ENCODE results near the gene SLIT3.

Gene SLIT3

DNA sequence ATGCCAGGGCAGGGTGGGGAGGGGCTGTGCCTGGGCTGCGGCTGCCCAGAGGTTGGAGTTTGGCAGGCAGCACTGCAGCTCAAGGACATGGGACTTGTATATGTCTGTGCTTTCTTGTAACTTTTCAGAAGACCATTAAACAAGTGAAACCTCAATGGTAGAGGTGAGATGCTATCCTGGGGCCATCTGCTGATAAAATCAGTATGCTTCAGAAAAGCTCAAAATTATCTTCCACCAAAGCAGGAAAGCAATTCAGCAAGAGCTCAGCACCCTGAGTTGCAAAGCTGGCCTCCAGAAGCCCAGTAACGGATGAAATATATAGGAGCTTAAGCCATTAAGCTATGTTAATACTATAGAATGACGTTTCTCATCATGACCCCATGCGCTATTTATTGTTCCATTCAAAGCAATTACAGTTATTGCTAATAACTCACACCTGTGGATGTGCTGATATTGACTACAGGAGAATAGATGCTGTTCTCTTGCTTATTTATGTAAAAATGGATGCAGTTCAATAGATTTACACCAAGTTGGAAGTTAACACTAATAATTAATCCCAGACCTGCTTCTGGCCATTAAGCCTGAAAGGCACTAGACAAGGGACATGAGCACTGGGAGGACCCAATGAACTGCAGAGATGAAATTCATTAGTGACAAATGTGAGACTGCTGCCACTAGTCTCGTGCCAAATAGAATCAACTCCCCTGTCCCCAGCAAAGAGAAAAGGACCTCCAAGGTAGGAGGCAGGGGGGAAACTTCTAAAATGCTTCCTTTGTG is 405.5 kb downstream of the SLIT3 start:
- Mint-ChIP-seq H3K9me3 (no peaks in the 10 kb centered on the region), H3K27ac (no peak overlapping the region), H3K4me1 (peaks cover 20% of the 10 kb centered on the region), H3K27me3 (ENCODE audit: low read depth) (peaks cover 10% of the 10 kb centered on the region), H3K36me3 (ENCODE audit: low read depth) (no peaks in the 10 kb centered on the region), H3K4me3 (no peak overlapping the region)
- TF ChIP-seq, protein P1, sequence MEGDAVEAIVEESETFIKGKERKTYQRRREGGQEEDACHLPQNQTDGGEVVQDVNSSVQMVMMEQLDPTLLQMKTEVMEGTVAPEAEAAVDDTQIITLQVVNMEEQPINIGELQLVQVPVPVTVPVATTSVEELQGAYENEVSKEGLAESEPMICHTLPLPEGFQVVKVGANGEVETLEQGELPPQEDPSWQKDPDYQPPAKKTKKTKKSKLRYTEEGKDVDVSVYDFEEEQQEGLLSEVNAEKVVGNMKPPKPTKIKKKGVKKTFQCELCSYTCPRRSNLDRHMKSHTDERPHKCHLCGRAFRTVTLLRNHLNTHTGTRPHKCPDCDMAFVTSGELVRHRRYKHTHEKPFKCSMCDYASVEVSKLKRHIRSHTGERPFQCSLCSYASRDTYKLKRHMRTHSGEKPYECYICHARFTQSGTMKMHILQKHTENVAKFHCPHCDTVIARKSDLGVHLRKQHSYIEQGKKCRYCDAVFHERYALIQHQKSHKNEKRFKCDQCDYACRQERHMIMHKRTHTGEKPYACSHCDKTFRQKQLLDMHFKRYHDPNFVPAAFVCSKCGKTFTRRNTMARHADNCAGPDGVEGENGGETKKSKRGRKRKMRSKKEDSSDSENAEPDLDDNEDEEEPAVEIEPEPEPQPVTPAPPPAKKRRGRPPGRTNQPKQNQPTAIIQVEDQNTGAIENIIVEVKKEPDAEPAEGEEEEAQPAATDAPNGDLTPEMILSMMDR (IDR thresholded peaks at IDR 0.05; ENCODE audit: unreplicated experiment in 3 of 3), result no peak

DNA sequence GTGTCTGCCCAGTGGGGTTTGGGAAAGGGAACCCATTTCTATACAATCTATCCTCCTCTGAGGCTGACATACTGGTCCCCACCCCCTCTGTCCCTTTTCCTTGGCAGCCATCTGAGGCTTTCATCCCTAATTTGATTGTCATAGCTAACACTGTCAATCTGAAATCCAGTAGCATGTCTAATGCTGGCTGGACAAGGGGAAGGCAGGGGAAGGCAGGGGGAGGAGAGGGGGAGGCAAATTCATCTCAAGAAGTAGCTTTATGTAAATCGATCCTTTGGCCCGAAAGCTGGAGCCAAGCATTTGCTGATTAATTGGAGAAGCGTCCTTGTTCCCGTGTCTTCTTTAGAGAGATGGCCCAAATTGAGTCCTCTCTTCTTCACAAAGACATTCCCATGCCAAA is 407.7 kb downstream of the SLIT3 start:
- peaks cover 10% of the 10 kb centered on the region for H3K27me3 Mint-ChIP-seq (ENCODE audit: low read depth)
- H3K9me3 Mint-ChIP-seq, result no peaks in the 10 kb centered on the region
- H3K4me3 Mint-ChIP-seq, result no peak overlapping the region
- H3K36me3 Mint-ChIP-seq (ENCODE audit: low read depth), result no peaks in the 10 kb centered on the region
- TF ChIP-seq, protein P1 (IDR thresholded peaks at IDR 0.05; ENCODE audit: unreplicated experiment in 3 of 3), result no peak
- H3K27ac Mint-ChIP-seq, result no peak overlapping the region
- peaks cover 11% of the 10 kb centered on the region for H3K4me1 Mint-ChIP-seq

DNA sequence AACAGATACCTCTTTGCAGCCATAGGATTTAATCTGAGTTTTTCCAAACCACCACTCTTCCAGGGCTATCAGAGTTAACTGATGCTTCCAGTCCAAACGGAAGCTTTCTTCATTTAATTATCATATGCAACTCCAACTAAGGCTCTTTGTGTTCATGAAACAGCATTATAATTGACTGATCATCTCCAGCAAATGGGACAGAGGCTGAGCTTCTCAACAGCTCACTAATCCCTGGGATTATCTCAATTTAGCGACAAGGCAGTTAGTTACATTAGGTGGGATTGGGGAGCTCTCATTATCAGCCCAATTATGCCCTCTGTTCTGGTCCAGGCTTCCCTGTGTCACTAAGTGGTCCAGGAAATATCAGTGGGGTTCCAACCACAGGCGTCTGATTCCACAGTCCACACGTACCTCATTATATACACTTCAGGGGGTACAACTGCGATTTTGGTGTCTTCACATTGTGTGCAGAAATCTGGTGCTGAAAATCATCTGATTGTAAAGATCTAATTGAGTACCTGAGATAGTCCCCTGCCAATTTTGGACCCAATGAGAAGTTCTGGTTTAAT is 408.2 kb downstream of the SLIT3 start:
- Mint-ChIP-seq H3K36me3 (ENCODE audit: low read depth) (no peaks in the 10 kb centered on the region), H3K27me3 (ENCODE audit: low read depth) (peaks cover 14% of the 10 kb centered on the region), H3K27ac (no peak overlapping the region), H3K4me3 (no peak overlapping the region), H3K9me3 (no peaks in the 10 kb centered on the region), H3K4me1 (peaks cover 6% of the 10 kb centered on the region)
- TF ChIP-seq, protein P1 (IDR thresholded peaks at IDR 0.05; ENCODE audit: unreplicated experiment in 3 of 3), result no peak

DNA sequence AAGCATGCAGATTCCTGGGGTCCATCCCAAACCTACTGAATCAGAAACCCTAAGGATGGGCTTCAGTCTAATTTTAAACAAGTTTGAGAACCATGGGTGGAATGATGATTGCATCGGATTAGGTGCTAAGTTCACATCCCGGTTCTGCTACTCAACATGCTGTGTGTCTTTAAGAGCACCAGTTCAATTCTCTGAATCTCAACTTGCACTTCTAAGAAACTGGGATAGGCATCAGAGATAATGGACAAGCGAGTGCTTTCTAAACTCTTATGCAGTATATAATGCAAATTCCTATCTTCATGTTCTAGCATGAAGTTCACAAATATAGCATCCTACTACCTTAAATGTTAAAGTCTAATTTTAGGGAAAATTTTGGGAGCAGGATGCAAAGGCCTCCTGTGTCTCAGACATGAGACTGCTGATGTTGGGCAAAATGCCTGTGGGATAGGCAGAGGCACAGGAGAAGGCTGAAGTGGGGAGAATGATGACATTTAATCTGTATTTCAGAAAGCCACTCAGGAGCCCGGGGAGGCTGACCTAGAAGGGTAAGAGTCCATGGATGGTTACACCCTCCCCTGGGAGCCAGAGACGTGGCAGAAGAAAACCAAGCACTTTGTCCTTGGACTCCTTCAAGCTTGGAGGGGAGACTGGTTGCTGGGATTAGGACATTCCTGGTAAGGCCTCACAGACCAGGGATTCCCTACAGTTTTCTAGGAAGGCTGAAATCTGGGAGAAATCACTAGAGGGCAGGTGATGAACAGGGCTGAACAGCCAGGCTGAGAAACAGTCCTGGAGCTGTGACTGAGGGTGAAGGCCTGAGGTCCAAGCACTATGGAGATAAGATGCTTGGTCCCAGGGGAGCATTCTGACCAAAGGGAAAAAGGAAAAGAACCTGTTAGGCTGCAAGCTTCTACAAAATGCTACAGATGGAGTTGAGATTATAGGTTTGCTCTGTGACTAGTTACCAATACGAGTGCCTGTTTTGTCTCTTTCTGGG is 409.8 kb downstream of the SLIT3 start:
- TF ChIP-seq, protein P1 (IDR thresholded peaks at IDR 0.05; ENCODE audit: unreplicated experiment in 3 of 3), result no peak
- Mint-ChIP-seq H3K27me3 (ENCODE audit: low read depth) (peaks cover 8% of the 10 kb centered on the region), H3K36me3 (ENCODE audit: low read depth) (no peaks in the 10 kb centered on the region), H3K27ac (no peak overlapping the region), H3K9me3 (no peaks in the 10 kb centered on the region), H3K4me3 (no peak overlapping the region), H3K4me1 (no peaks in the 10 kb centered on the region)

DNA sequence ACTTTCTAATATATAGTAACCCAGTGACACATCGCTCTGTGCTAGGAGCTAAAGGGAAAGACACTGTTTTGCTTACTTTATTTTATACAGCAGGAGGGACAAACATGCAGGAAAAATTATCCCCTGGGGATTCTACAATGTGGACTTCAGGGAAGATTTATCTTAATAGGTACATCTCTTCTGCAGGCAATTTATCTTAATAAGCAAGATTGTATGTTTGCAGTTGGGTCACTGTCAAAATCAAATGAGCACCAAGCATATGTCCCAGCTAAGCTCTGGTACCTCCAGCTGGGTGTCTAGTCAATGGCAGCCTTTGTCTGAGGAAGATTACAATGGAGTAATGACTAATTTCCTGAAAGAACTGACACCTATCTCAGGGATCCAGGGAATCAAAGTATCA is 411.9 kb downstream of the SLIT3 start:
- Mint-ChIP-seq H3K4me3 (no peak overlapping the region), H3K9me3 (no peaks in the 10 kb centered on the region), H3K27ac (no peak overlapping the region), H3K36me3 (ENCODE audit: low read depth) (no peaks in the 10 kb centered on the region), H3K4me1 (no peaks in the 10 kb centered on the region), H3K27me3 (ENCODE audit: low read depth) (peaks cover 8% of the 10 kb centered on the region)
- TF ChIP-seq, protein P1 (IDR thresholded peaks at IDR 0.05; ENCODE audit: unreplicated experiment in 3 of 3), result no peak

Data from nephron (organoid).